Panc1 (cell line): ENCODE results near the gene DDX55. TPM values are rescaled to one million over a fixed set of nuclear protein-coding genes. Genes with fewer than 3 reads are reported as not detected.

Source experiments
- ATAC-seq: fragments of 200-7000 bp; cut with Tn5 transposase; 2 replicates; pipeline ENCODE4 v1.9.1; 2020; ENCODE audit warnings: mild to moderate bottlenecking, moderate library complexity
- BruUV-seq: library from RNA; stranded (reverse); fragments of 400-500 nt; replicated peaks from 2 replicates; lab custom pipeline; 2021; lab: Mats Ljungman, UMichigan
- CTCF ChIA-PET: fragments of 300-600 bp; sonication (Branson Sonifier 250); formaldehyde crosslinking; loops from one replicate; lab custom pipeline; 2022; ENCODE audit warnings: antibody characterized with exemption; lab: Charles Lee
- POLR2A ChIA-PET: fragments of 300-600 bp; sonication (Branson Sonifier 250); formaldehyde crosslinking; loops from one replicate; lab custom pipeline; 2022; ENCODE audit warnings: antibody characterized with exemption; lab: Charles Lee
- DNase-seq: peaks from one replicate; pipeline ENCODE4 v3.0.0-alpha.2; 2010; ENCODE audit warnings: low read depth, low spot score
- H3K27ac ChIP-seq: 2 replicates; pipeline ENCODE4 v1.5.1; 2011; ENCODE audit warnings: mild to moderate bottlenecking, low read length, inconsistent platforms
- H3K27me3 ChIP-seq: fragments of 200-500 bp; sonication (Bioruptor generic); 2 replicates; pipeline ENCODE4 v1.6.0; 2014; ENCODE audit warnings: low read length, inconsistent platforms; ENCODE audit not compliant: control insufficient read depth, insufficient read depth
- H3K36me3 ChIP-seq: fragments of 200-500 bp; sonication (Bioruptor generic); 2 replicates; pipeline ENCODE4 v1.5.1; 2014; ENCODE audit warnings: inconsistent platforms, mild to moderate bottlenecking, low read length, moderate library complexity; ENCODE audit not compliant: control insufficient read depth, insufficient read depth
- H3K4me1 ChIP-seq: 2 replicates; pipeline ENCODE4 v1.5.1; 2011; ENCODE audit warnings: inconsistent platforms, mild to moderate bottlenecking, low read length, moderate library complexity; ENCODE audit not compliant: control insufficient read depth, insufficient read depth
- H3K4me3 ChIP-seq, 2 experiments: 2 replicates each; pipeline ENCODE4 v1.5.1; 2011 to 2012; ENCODE audit warnings: low read depth in 2 of 2, low read length in 2 of 2, mild to moderate bottlenecking in 2 of 2, inconsistent platforms in 1 of 2, moderate library complexity in 1 of 2
- H3K9me3 ChIP-seq: fragments of 200-500 bp; sonication (Bioruptor generic); 2 replicates; pipeline ENCODE4 v1.5.1; 2014; ENCODE audit warnings: low read depth, mild to moderate bottlenecking, inconsistent platforms, low read length, moderate library complexity; ENCODE audit not compliant: control insufficient read depth, insufficient read depth
- POLR2AphosphoS5 ChIP-seq: IDR thresholded peaks from 2 replicates; pipeline ENCODE4 v1.6.1; 2012; ENCODE audit warnings: mild to moderate bottlenecking, low read depth, low read length, moderate library complexity
- SIN3A ChIP-seq: IDR thresholded peaks from 2 replicates; pipeline ENCODE4 v1.6.1; 2012; ENCODE audit warnings: low read depth, mild to moderate bottlenecking, low read length, moderate library complexity, borderline replicate concordance; ENCODE audit not compliant: insufficient read depth
- TCF7L2 ChIP-seq: IDR thresholded peaks from 2 replicates; pipeline ENCODE4 v1.6.1; 2011; ENCODE audit warnings: mild to moderate bottlenecking, low read depth, low read length, inconsistent platforms
- in situ Hi-C: cut with HindIII; loops from 2 replicates; pipeline ENCODE4 v1.10.0; 2016; ENCODE audit warnings: low sequenced_read_pairs, low pct_unique_long_range_greater_than_20kb
- intact Hi-C: fragments of 100-400 bp; cut with micrococcal nuclease; formaldehyde crosslinking; loops from one replicate; pipeline ENCODE4 v1.10.0; 2022; ENCODE audit not compliant: unreplicated experiment
- total RNA-seq: library from RNA; stranded (reverse); gene quantifications from one replicate; pipeline ENCODE4 v1.2.1, GENCODE V29; 2021; ENCODE audit not compliant: unreplicated experiment
- TF ChIP-seq, protein P1 (sequence below): fragments of 450-650 bp; IDR thresholded peaks from 2 replicates; pipeline ENCODE4 v1.5.1; 2017; ENCODE audit warnings: mild to moderate bottlenecking
- TF ChIP-seq, protein P2 (sequence below), 2 experiments: IDR thresholded peaks; 2 replicates each; pipeline ENCODE4 v1.6.1; 2011 to 2012; ENCODE audit warnings: low read depth in 2 of 2, control low read depth in 1 of 2, low read length in 1 of 2, mild to moderate bottlenecking in 1 of 2, moderate library complexity in 1 of 2; ENCODE audit not compliant: insufficient read depth in 1 of 2

The DDX55 gene
- total RNA-seq, 1 experiment from 2014 or later, result 46.3 TPM

DNA sequence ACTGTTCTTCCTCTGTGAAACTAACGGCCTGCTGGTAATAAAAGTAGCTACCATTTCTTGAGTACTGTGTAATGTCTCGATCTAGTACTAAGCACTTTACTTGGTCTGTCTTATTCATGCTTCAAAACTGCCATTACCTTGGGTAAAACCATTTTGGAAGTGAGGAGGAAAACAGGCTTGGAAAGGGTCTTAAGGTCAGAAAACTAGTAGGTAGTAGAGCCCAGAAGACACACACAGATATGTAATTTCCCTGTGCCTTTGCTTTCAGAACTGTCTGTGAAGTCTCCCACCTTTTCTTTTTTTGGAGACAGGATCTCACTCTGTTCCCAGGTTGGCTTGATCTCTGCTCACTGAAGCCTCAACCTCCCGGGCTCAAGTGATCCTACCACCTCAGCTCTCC, 3.4 kb upstream of the DDX55 start:
- intact Hi-C loops, result no loop called here
- Histone ChIP-seq H3K27ac (no peak overlapping the region), H3K9me3 (no peaks in the 10 kb centered on the region), H3K4me3 (no peak overlapping the region), H3K27me3 (no peaks in the 10 kb centered on the region), H3K4me1 (peaks cover 7% of the 10 kb centered on the region; the same call in 1 of the 2 replicates), H3K36me3 (peaks cover 22% of the 10 kb centered on the region)
- DNase-seq (no peak), ATAC-seq (no peak)
- CTCF ChIA-PET, result no interaction called here
- POLR2A ChIA-PET, result no interaction called here
- TF ChIP-seq TCF7L2 (no peak), SIN3A (no peak), POLR2AphosphoS5 (no peak)
- TF ChIP-seq, protein P1, sequence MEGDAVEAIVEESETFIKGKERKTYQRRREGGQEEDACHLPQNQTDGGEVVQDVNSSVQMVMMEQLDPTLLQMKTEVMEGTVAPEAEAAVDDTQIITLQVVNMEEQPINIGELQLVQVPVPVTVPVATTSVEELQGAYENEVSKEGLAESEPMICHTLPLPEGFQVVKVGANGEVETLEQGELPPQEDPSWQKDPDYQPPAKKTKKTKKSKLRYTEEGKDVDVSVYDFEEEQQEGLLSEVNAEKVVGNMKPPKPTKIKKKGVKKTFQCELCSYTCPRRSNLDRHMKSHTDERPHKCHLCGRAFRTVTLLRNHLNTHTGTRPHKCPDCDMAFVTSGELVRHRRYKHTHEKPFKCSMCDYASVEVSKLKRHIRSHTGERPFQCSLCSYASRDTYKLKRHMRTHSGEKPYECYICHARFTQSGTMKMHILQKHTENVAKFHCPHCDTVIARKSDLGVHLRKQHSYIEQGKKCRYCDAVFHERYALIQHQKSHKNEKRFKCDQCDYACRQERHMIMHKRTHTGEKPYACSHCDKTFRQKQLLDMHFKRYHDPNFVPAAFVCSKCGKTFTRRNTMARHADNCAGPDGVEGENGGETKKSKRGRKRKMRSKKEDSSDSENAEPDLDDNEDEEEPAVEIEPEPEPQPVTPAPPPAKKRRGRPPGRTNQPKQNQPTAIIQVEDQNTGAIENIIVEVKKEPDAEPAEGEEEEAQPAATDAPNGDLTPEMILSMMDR, result no peak
- TF ChIP-seq, protein P2, sequence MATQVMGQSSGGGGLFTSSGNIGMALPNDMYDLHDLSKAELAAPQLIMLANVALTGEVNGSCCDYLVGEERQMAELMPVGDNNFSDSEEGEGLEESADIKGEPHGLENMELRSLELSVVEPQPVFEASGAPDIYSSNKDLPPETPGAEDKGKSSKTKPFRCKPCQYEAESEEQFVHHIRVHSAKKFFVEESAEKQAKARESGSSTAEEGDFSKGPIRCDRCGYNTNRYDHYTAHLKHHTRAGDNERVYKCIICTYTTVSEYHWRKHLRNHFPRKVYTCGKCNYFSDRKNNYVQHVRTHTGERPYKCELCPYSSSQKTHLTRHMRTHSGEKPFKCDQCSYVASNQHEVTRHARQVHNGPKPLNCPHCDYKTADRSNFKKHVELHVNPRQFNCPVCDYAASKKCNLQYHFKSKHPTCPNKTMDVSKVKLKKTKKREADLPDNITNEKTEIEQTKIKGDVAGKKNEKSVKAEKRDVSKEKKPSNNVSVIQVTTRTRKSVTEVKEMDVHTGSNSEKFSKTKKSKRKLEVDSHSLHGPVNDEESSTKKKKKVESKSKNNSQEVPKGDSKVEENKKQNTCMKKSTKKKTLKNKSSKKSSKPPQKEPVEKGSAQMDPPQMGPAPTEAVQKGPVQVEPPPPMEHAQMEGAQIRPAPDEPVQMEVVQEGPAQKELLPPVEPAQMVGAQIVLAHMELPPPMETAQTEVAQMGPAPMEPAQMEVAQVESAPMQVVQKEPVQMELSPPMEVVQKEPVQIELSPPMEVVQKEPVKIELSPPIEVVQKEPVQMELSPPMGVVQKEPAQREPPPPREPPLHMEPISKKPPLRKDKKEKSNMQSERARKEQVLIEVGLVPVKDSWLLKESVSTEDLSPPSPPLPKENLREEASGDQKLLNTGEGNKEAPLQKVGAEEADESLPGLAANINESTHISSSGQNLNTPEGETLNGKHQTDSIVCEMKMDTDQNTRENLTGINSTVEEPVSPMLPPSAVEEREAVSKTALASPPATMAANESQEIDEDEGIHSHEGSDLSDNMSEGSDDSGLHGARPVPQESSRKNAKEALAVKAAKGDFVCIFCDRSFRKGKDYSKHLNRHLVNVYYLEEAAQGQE (IDR thresholded peaks at IDR 0.05; ENCODE audit: insufficient read depth in 1 of 2, low read depth in 2 of 2, low read length in 1 of 2), result no peak
- no TSS peak for BruUV-seq
- in situ Hi-C loops, result no loop called here

DNA sequence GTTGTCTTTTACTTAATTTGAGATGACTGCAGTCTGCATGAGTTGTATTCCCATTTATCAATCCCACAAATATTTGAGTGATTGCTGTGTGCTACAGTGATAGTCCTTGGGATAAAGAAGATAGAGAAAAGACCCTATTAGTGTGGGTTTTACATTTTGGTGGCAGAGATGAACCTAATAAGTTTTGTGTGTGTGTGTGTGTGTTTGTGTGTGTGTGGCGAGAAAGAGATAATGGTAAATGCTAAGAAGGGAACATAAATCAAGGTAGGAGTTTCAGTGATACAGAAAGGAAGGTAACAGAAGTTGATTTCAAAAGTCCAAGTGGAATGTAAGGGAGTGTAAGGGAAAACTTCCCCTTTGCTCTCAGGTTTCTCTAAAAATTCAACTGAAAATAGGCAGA, 2.6 kb upstream of the DDX55 start:
- DNase-seq, result no peak
- TF ChIP-seq TCF7L2 (no peak), SIN3A (no peak)
- no peak overlapping the region for H3K4me3 ChIP-seq
- H3K4me1 ChIP-seq, result peaks cover 7% of the 10 kb centered on the region; the same call in 1 of the 2 replicates
- H3K9me3 ChIP-seq, result no peaks in the 10 kb centered on the region
- H3K36me3 ChIP-seq, result peaks cover 22% of the 10 kb centered on the region
- no peaks in the 10 kb centered on the region for H3K27me3 ChIP-seq
- intact Hi-C loops (no loop called here), in situ Hi-C loops (no loop called here)
- BruUV-seq, result no TSS peak
- H3K27ac ChIP-seq, result no peak overlapping the region
- ChIA-PET CTCF (no interaction called here), POLR2A (no interaction called here)
- no peak for ATAC-seq

DNA sequence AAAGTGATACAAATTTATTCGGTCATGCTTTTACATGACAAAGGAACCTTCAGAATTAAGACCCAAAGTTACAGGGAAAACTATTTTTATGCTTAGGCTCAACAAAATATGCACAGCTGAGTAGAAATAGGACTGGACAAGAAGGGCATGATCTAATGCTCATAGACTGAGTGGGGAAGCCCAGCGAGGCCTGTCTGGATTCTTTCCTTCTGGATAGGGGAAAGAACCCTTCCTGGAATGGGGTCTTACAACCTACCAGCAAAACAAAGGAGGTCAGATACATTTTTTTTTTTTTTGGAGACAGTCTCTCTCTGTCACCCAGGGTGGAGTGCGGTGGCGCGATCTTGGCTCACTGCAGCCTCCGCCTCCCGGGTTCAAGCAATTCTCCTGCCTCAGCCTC, 2.2 kb upstream of the DDX55 start:
- POLR2A ChIA-PET, result no interaction called here
- ATAC-seq, result no peak
- intact Hi-C loops, result no loop called here
- Histone ChIP-seq H3K4me3 (no peak overlapping the region), H3K27ac (no peak overlapping the region), H3K27me3 (no peaks in the 10 kb centered on the region), H3K9me3 (no peaks in the 10 kb centered on the region), H3K4me1 (peaks cover 7% of the 10 kb centered on the region; the same call in 1 of the 2 replicates), H3K36me3 (peaks cover 25% of the 10 kb centered on the region)
- CTCF ChIA-PET, result interaction anchor here (0.7 kb wide), 1 partner anchor 38 kb away, joined by 4 read pairs; no protein-coding TSS in a partner anchor
- BruUV-seq, result no TSS peak
- in situ Hi-C loops, result no loop called here
- DNase-seq, result no peak
- TF ChIP-seq POLR2AphosphoS5, result 0 out of 2 replicates have a peak, but pooled peaks have one; percentile 27
- TF ChIP-seq SIN3A, result no peak
